ENCODE measurements around the gene SDF4. TPM values are rescaled to one million over a fixed set of nuclear protein-coding genes. Genes with fewer than 3 reads are reported as not detected.

SDF4 gene
- total and polyA plus RNA-seq, 2 of the 8 experiments (the other 6 are each of a cell fraction or from before 2014, with no cell fraction given), result 45.5 to 75.6 TPM

GRCh38 chr1:1239227-1239613 is 7.4 kb upstream of the SDF4 start:
- Histone ChIP-seq H3K4me1 (replicated peaks in 1 of 4; ENCODE audit: control insufficient read depth in 3 of 4, insufficient read depth in 4 of 4, low read length in 3 of 4) (peaks cover 0 to 6% (median 2%) of the 10 kb centered on the region in 4 experiments; a peak in 2 of 7 replicates), H3K9me3 (ENCODE audit: insufficient read depth in 2 of 2, low read depth in 1 of 2, low read length in 1 of 2) (no peaks in the 10 kb centered on the region), H2BK5ac (ENCODE audit: low read depth, low read length) (no peak overlapping the region), H3K27ac (ENCODE audit: low read depth, low read length) (no peak overlapping the region), H2AFZ (ENCODE audit: low read length) (no peak overlapping the region), H3K27me3 (replicated peaks in 1 of 4; ENCODE audit: control insufficient read depth in 3 of 4, extremely low read depth in 1 of 4, insufficient read depth in 3 of 4, low read length in 3 of 4) (no peaks in the 10 kb centered on the region; a peak in 2 of 7 replicates), H3K79me1 (ENCODE audit: low read depth, low read length) (peaks cover 4% of the 10 kb centered on the region; the same call in 1 of the 2 replicates), H3K4me3 (ENCODE audit: extremely low read depth in 1 of 4, insufficient read depth in 2 of 4, low read depth in 3 of 4, low read length in 4 of 4) (no peak overlapping the region), H3K18ac (ENCODE audit: extremely low read depth, low read length) (no peak overlapping the region), H3K36me3 (ENCODE audit: control insufficient read depth in 2 of 4, insufficient read depth in 4 of 4, low read length in 3 of 4) (no peaks in the 10 kb centered on the region), H2BK120ac (replicated peaks; ENCODE audit: low read depth, low read length) (no peak overlapping the region), H4K91ac (replicated peaks; ENCODE audit: insufficient read length, low read length) (no peak overlapping the region), H3K79me2 (ENCODE audit: control insufficient read depth in 1 of 2, insufficient read depth in 2 of 2, low read length in 2 of 2) (no peaks in the 10 kb centered on the region; a peak in 1 of 4 replicates), H3K4me2 (ENCODE audit: insufficient read depth in 1 of 2, low read depth in 2 of 2, low read length in 2 of 2) (no peak overlapping the region), H2BK12ac (ENCODE audit: low read depth, low read length) (no peak overlapping the region), H3K4ac (replicated peaks; ENCODE audit: insufficient read length, low read depth, low read length) (no peak overlapping the region), H2BK15ac (ENCODE audit: low read length) (no peak overlapping the region), H3K14ac (ENCODE audit: insufficient read length) (no peak overlapping the region), H3K56ac (replicated peaks; ENCODE audit: insufficient read length, low read depth, low read length) (no peak overlapping the region), H4K8ac (ENCODE audit: extremely low read depth, insufficient read depth, low read length) (no peak overlapping the region), H2AK5ac (ENCODE audit: low read depth, low read length) (no peak overlapping the region), H2BK20ac (ENCODE audit: low read length) (no peak overlapping the region), H3K23me2 (ENCODE audit: low read depth, low read length) (no peaks in the 10 kb centered on the region), H4K20me1 (replicated peaks in 1 of 2; ENCODE audit: control insufficient read depth in 1 of 2, insufficient read depth in 2 of 2, low read length in 2 of 2) (peaks cover 4 to 13% of the 10 kb centered on the region in 2 experiments), H4K5ac (ENCODE audit: insufficient read length, low read depth, low read length) (no peak overlapping the region), H3K23ac (ENCODE audit: insufficient read length) (no peak overlapping the region), H3K9ac (replicated peaks in 1 of 4; ENCODE audit: extremely low read depth in 1 of 4, low read depth in 3 of 4, low read length in 3 of 4) (no peak overlapping the region)
- ChIA-PET CTCF (ENCODE audit: partially characterized antibody) (interaction anchor here (0.8 to 1.4 kb wide), 8 partner anchors 8 to 117 kb away, joined by 3 to 5 read pairs (median 3); no protein-coding TSS in a partner anchor), POLR2A (ENCODE audit: partially characterized antibody) (interaction anchor here (0.9 to 1.2 kb wide), 3 partner anchors 8 to 110 kb away, joined by 3 to 8 read pairs (median 8); no protein-coding TSS in a partner anchor)
- FAIRE-seq (no peak), DNase-seq (ENCODE audit: low read depth in 1 of 2, low spot score in 2 of 2) (no peak)
- WGBS, 2 experiments (ENCODE audit: extremely low coverage in 1 of 2, insufficient coverage in 1 of 2, insufficient read length in 1 of 2, insufficient replicate concordance in 2 of 2, low coverage in 1 of 2, low lambda C conversion rate in 2 of 2, missing lambda C conversion rate in 1 of 2), result 88% methylated on average over 12 of the region's 15 CpGs; no CpG with 5 or more reads in 1 of the 2 experiments
- peak in 1 of 3 experiments; percentile 17; a peak in 2 of 4 replicates for TF ChIP-seq CTCF (IDR thresholded peaks at IDR 0.05; ENCODE audit: control extremely low read depth in 1 of 3, insufficient read depth in 1 of 3, low read depth in 1 of 3, low read length in 3 of 3)
- TF ChIP-seq JUND (IDR thresholded peaks at IDR 0.05; ENCODE audit: low read length), result no peak
- TF ChIP-seq TBP (IDR thresholded peaks at IDR 0.05; ENCODE audit: low read depth, low read length), result no peak
- TF ChIP-seq POLR2AphosphoS5 (IDR thresholded peaks at IDR 0.05; ENCODE audit: low read depth, low read length), result no peak
- no peak for TF ChIP-seq RAD21 (IDR thresholded peaks at IDR 0.05 in 1 of 2, conservative IDR thresholded peaks at IDR 0.05 in 1 of 2; ENCODE audit: low read depth in 2 of 2, low read length in 2 of 2)

Data from H1 (cell line).